Keratinocyte (primary cell): Measurements from ENCODE around the gene MED19.

ENCODE experiments used
- EZH2 ChIP-seq: IDR thresholded peaks from one replicate; pipeline ENCODE4 v1.6.1; 2012; ENCODE audit warnings: inconsistent platforms, mild to moderate bottlenecking, low read length, moderate library complexity
- TF ChIP-seq, protein P1 (sequence below), 3 experiments: IDR thresholded peaks in 1 of 3; conservative IDR thresholded peaks in 1 of 3; optimal IDR thresholded peaks in 1 of 3; 2 replicates in 2 of 3; 3 replicates in 1 of 3; pipeline versions ENCODE3 to v1.5.1; 2011; ENCODE audit warnings: low read length in 3 of 3, mild to moderate bottlenecking in 3 of 3, moderate library complexity in 2 of 3, control low read depth in 1 of 3, inconsistent platforms in 1 of 3; ENCODE audit not compliant: insufficient read depth in 2 of 3; ENCODE audit errors: extremely low read depth in 1 of 3

DNA sequence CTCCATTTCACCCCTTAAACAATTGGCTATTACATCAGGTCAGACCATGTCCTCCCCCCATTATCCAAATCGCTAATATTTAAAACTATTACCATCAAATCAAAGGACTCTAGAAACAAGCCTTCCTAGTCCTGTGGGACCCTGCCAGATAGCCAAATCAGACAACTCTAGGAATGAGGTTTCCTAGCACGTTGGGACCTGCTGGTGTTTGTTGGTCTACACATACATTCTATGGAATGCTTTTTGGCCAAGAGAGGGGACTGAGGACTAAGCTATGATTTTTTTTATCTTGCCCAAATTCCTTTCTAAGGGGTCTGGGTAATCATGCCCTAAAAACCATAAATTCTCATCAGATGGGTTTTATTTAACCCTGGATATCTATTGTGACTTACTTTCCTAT is 15.2 kb upstream of the MED19 start:
- TF ChIP-seq, protein P1, sequence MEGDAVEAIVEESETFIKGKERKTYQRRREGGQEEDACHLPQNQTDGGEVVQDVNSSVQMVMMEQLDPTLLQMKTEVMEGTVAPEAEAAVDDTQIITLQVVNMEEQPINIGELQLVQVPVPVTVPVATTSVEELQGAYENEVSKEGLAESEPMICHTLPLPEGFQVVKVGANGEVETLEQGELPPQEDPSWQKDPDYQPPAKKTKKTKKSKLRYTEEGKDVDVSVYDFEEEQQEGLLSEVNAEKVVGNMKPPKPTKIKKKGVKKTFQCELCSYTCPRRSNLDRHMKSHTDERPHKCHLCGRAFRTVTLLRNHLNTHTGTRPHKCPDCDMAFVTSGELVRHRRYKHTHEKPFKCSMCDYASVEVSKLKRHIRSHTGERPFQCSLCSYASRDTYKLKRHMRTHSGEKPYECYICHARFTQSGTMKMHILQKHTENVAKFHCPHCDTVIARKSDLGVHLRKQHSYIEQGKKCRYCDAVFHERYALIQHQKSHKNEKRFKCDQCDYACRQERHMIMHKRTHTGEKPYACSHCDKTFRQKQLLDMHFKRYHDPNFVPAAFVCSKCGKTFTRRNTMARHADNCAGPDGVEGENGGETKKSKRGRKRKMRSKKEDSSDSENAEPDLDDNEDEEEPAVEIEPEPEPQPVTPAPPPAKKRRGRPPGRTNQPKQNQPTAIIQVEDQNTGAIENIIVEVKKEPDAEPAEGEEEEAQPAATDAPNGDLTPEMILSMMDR (optimal IDR thresholded peaks at IDR 0.05 in 1 of 3, IDR thresholded peaks at IDR 0.05 in 1 of 3, conservative IDR thresholded peaks at IDR 0.05 in 1 of 3; ENCODE audit: extremely low read depth in 1 of 3, insufficient read depth in 2 of 3, low read length in 3 of 3) = no peak
- TF ChIP-seq EZH2 = no peak
